Raji (cell line): ENCODE data around the gene C20orf204.

Experiments used
- POLR2A ChIP-seq: IDR thresholded peaks from 2 replicates; pipeline ENCODE4 v1.6.1; 2011; ENCODE audit warnings: low read depth, low read length, control low read depth; ENCODE audit not compliant: insufficient read depth

C20orf204 gene

DNA sequence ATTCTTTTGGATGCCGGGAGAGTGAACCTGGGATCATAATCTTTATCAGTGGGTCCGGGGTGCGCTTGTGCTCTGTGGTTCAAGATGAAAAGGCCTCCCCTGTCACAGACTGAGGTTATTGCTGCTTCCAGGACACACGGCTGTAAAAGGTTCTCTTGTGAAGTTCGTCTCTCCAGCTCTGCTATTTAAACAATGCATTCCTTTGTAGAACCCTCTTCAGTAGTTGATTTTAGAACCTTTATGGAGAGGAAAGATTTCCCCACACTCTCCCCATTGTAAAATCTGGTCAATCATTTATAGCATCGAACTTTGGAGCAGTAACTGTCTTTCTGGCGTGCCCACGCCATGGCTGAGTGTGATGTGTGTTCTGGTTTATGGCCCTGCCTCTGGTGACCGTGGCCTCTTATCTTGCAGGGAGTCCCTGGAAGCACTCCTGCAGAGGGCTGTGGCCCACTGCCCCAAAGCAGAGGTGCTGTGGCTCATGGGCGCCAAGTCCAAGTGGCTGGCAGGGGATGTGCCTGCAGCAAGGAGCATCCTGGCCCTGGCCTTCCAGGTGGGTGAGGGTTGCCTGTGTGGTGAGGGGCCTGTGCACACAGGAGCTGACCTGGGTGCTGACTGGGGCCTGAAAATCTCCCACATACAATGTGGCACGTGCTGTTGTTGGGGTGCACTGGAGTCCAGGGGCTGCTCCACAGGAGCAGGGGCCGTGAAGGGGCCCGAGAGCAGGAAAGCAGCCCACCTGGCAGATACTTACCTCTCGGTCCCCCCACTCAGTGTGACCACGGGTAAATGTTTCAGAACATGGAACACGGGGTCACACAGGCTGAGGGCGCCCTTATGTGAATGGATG lies 11.6 kb upstream of the C20orf204 start:
- TF ChIP-seq POLR2A: no peak

DNA sequence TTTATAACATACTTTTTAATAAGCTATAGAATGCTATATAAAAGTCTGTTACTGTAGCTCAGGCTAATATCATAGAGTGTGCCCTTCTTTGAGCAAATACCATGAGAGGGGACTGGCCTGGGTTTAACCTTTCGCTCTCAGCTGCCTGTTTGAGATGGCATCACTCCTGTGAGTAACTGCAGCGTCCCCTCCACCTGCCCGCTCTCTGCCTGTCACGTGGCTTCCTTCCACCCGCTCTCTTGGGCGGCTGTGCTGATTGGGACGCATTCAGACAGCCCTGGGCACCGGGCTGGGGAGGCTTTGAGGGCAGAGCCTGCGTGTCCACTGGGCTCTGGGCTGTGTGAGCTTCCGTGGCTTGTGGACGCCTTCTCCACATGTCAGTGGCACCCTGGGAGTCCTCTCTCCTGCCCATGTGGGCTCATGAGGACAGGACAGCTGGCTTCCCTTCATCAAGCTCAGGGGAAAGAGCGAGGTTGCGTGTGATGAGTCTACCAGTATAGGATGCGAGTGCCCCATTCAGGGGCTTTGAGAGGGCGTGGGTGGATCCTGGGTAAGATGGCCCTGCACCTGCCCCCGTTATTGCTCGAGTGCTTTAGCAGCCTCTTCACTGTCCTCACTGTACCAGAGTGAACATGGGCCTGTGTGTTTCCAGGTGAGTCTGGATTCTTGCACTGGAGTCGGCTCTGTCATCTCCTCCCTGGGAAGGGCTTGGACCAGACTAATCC lies 10.7 kb upstream of the C20orf204 start:
- TF ChIP-seq POLR2A: no peak

DNA sequence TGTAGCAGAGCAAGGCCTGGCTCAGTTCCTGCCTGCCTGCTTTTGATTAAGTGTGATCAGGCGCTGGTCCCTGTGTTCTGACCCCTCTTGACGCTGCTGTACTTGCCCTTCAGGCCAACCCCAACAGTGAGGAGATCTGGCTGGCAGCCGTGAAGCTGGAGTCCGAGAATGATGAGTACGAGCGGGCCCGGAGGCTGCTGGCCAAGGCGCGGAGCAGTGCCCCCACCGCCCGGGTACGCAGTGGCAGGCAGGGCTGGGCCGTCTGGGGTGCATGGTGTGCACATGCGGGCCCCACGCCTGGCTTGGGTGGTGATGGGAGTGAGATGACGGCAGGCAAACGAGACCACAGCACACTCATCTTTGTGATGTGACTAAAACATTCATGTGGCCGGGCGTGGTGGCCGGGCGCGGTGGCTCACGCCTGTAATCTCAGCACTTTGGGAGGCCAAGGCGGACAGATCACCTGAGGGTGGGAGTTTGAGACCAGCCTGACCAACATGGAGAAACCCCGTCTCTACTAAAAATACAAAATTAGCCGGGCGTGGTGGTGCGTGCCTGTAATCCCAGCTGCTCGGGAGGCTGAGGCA lies 10.1 kb upstream of the C20orf204 start:
- no peak for TF ChIP-seq POLR2A

DNA sequence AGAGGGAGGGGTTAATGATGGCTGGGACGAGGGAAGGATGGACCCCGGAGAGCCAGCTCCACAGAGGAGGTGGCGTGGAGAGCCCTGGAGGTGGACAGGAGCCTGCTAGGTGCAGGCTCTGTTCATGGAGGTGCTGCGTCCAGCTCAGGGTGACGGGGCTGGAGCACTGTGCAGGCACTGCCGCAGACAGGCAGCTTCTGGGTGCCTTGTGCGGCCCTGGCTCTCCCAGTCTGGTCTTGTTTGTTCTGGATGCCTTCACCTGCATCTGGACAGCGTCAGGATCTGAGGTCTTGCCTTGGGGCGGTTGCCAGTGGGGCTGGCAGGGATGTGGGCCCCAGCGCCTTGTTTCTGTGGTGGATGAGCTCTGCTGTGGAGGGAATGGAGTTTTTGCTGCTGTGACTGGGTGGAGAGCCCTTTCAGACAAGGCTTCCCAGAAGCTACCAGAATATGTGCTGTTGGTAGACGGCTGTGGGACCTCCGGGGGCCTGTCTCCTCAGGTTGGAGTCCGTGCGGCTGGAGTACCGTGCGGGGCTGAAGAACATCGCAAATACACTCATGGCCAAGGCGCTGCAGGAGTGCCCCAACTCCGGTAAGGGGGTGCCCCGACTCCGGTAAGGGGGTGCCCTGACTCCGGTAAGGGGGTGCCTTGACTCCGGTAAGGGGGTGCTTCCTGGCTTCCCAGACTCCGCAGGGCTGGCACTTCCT lies 7.8 kb upstream of the C20orf204 start:
- no peak for TF ChIP-seq POLR2A

DNA sequence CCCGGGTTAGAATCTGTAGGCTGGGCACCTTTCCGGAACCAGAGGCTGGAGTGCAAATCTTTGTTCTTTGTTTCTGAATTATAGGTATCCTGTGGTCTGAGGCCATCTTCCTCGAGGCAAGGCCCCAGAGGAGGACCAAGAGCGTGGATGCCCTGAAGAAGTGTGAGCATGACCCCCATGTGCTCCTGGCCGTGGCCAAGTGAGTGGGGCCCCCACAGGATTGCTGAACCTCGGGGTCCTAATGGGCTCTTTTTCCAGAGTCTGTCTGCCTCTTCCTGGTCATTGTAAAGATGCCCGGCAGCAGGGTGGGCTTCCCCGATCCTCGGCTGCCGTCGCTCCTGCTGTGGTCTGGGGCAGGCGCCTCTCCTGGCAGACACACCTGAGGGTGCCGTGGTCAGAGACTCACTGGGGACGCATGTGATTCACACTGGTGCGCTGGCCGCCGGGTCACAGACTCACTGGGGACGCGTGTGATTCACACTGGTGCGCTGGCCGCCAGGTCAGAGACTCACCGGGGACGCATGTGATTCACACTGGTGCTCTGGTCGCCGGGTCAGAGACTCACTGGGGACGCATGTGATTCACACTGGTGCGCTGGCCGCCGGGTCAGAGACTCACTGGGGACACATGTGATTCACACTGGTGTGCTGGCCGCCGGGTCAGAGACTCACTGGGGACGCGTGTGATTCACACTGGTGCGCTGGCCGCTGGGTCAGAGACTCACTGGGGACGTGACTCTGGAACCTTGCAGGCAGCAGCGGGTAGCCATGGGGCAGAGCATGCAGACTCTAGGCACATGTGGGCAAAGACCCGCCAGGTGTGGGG lies 6.5 kb upstream of the C20orf204 start:
- TF ChIP-seq POLR2A: no peak

DNA sequence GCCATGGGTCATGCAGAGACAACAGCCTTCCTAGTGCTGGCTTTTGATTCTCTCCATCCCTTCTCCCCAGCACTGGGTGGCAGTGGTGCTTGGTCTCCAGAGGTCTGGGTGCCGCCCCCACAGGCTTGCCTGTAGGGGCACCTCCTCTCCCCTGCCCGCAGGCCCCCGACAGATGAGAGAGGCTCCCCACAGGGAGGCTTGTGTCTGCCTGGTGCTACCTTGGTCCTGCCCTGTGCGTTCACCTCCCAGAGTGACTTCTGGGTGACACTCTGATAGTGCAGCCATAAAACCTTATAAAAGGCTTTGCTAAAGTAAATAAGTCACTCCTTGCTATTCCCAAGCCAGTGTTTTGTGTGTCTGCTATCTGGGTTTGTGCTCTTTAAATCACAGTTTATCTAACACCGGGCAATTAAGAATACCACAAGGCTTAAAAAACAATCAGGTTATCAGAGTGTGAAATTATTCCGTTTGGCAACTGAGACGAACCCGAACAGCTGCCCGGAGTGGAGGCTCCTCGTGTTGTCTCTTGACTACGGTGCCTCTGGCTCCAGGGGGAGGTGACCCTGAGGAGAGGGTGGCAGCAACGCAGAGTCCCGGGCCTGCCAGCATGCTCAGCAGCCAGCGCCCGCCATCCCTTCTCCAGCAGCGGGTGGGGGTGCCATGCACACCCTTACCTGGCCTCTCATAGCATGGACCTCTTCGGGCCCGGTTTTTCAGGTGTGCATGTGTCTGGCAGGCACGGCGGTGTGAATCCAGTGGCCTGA lies 5.4 kb upstream of the C20orf204 start:
- TF ChIP-seq POLR2A: no peak

DNA sequence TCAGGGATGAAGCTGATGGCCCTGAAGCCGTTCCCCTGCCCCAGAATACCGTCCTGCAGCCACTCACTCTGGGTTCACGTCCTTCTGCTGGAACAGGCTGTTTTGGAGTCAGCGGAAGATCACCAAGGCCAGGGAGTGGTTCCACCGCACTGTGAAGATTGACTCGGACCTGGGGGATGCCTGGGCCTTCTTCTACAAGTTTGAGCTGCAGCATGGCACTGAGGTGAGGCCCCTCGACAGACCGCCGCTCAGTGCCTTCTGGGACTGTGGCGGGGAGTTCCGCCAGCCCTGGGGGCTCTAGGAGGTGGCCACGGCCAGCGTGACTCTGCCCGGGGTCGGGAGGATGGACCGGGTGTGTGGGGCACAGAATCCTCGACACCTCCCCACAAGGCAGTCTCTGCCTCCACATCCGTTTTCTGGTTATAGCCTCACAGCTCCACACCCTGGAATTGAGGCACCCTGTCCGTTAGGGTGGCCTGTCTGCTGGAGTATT lies 4.1 kb upstream of the C20orf204 start:
- no peak for TF ChIP-seq POLR2A

DNA sequence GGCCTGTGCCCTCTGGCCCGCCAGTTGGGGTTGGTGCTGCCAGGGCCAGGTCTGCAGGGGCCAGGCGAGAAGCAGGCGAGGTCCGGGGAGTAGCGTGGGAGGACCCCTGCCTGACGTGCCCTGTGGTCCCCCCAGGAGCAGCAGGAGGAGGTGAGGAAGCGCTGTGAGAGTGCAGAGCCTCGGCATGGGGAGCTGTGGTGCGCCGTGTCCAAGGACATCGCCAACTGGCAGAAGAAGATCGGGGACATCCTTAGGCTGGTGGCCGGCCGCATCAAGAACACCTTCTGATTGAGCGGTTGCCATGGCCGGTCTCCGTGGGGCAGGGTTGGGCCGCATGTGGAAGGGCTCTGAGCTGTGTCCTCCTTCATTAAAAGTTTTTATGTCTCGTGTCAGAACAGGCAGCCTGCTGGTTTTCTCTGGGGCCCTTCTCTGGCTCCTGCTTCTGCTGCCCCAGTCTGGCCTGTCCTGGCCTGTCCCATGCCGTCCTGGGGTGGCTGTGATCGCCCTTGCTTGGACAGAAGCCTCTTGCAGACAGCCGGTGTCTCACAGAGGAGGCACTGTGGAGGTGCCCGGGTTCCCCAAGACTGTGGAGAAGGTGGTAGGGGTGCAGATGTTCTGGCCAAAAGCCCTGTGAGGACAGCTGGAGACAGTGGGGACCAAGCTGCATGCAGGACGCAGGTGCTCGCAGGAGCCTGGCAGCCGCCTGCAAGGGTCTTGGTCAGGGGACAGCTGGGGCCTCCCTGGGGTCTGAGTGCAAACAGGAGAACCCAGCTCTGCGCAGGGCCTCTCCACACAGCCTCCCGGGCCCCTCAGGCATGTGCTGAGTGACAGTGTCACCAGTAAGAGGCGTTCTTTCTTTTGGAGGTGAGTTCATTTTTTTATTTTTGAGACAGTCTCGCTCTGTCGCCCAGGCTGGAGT lies 3.0 kb upstream of the C20orf204 start:
- TF ChIP-seq POLR2A: no peak

DNA sequence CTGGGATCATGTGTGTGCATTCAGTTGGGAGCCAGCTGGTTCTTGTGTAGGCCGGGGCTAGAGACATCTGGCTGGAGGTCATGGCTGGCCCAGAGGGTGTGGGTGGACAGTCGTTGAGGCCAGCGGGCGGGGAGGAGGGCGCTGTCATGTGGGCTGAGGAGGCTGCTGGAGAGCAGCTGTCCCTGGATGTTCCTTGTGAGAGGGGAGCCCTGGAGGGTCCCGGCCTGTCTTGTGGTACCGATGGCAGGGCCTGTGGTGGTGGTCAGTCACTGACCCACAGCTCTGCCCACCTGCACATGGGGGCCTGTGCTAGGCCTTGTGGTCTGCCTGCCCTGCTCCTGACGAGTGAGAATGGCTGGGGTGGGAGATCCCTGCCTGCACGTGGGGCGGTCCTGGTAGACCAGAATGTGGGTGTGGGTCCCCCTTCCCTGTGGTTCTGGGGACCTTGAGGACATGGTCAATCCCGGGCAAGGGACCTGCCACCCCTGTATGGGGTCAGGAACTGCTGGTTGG lies 1.9 kb upstream of the C20orf204 start:
- TF ChIP-seq POLR2A: no peak

DNA sequence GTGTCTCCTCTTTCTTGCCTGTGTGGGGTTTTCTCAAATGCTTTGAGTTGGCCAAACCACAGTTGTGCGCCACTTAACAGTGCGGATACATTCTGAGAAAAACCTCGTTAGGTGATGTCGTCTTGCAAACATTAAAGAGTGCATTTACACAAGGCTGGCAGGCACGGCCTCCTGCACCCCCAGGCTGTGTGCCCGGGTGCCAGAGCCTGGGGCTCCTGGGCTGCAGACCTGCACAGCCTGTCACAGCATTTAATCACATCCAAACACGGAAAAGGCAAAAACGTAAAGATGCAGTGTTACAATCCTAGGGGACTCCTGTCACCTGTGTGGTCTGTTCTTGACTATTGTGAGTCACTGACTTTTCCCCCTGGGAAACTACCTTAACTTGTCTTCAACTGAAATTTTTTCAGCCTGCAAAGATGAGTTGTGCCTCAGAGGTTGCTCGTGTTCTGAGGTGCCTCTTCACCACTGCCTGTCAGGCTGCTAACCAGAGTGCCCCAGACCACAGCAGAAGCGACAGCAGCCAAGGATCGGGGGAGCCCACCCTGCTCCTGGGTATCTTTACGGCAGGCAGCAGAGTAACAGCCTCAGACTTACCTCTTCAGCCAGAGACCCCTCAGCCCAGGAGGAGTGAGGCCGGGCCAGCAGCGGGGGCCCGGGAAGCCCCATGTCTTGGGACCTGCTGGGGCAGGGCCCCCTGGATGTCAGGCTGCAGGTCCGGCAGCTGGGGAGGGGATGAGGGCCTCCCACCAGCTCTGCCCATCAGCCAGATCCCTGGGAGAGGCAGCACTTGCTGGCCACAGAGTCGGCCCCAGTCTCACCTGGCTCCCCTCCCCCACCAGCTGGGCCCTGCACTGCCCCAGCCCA lies 683 bp upstream of the C20orf204 start:
- TF ChIP-seq POLR2A: no peak

DNA sequence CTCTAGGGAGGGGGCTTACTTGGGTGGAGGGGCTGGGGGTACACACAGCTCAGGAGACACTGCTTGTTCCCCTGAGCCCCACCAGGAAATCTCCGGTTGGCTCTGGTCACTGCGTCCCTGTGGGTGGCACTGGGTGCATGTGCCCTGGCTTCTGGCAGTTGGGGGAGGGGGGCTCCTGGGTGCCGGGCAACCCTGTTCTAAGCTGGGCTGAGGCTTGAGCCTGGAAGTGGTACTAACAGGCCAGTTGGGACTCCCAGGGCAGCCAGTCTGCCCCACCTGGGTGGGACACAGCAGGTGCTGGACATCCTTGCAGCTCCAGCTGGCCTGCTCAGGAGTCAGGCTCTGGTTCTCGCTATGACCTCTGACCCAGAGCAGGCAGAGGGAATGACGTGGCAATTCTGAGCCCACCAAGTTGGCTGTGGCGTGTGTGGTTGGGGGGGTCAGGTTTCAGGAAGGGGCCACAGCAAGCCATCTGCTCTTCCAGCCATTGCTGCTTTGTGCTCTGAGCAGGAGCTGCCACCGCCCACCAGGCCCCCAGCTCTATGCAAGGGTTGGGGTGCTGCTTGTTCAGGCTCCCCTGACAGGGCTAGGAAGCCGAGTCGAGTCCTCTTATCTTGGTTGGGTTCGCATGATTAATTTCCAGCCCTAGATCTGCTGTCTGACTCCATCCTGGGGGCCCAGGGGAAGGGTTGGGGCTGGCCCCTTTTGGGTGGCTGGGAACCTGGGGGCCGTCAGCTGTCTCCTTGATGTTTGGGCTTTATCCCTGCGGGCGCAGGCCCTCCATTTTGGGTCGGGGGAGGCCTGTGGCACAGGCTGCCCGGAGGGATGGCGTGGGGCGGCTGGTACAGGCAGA lies 590 bp downstream of the C20orf204 start:
- no peak for TF ChIP-seq POLR2A
